Kidney epithelial cell (primary cell): ENCODE data around the gene EPRS1. TPM values are rescaled to one million over a fixed set of nuclear protein-coding genes. Genes with fewer than 3 reads are reported as not detected.

Source experiments
- DNase-seq: peaks from one replicate; pipeline ENCODE4 v3.0.0-alpha.2; 2010; ENCODE audit warnings: low read depth
- H3K27me3 ChIP-seq: 2 replicates; pipeline ENCODE4 v1.6.0; 2011; ENCODE audit warnings: low read length; ENCODE audit not compliant: control insufficient read depth, insufficient read depth
- H3K36me3 ChIP-seq: 2 replicates; pipeline ENCODE4 v1.5.1; 2011; ENCODE audit warnings: low read length; ENCODE audit not compliant: control insufficient read depth, insufficient read depth
- H3K4me3 ChIP-seq: 2 replicates; pipeline ENCODE4 v1.5.1; 2011; ENCODE audit warnings: low read depth, mild to moderate bottlenecking, control low read depth, low read length
- CTCF ChIP-seq: IDR thresholded peaks from 2 replicates; pipeline ENCODE4 v1.5.1; 2011; ENCODE audit warnings: mild to moderate bottlenecking, moderate library complexity, low read length, control low read depth, inconsistent platforms; ENCODE audit not compliant: insufficient read depth, poor library complexity, severe bottlenecking
- total RNA-seq: library from RNA; depleted of rRNA; stranded (reverse); fragments of >200 nt; gene quantifications from 2 replicates; pipeline ENCODE4 v1.2.3, GENCODE V29; 2015

Gene EPRS1
- total RNA-seq, 1 donor from 2014 or later: 113 TPM

GRCh38 chr1:220062629-220063028 lies 16.3 kb upstream of the EPRS1 start:
- no peaks in the 10 kb centered on the region for H3K27me3 ChIP-seq
- TF ChIP-seq CTCF: no peak
- no peak overlapping the region for H3K4me3 ChIP-seq
- H3K36me3 ChIP-seq: peaks cover 1% of the 10 kb centered on the region
- DNase-seq: no peak

GRCh38 chr1:220060876-220061275 lies 14.6 kb upstream of the EPRS1 start:
- DNase-seq: no peak
- Histone ChIP-seq H3K27me3 (no peaks in the 10 kb centered on the region), H3K4me3 (no peak overlapping the region), H3K36me3 (peaks cover 1% of the 10 kb centered on the region)
- no peak for TF ChIP-seq CTCF

GRCh38 chr1:220056374-220056773 lies 10.1 kb upstream of the EPRS1 start:
- no peak for TF ChIP-seq CTCF
- no peaks in the 10 kb centered on the region for H3K36me3 ChIP-seq
- no peak overlapping the region for H3K4me3 ChIP-seq
- DNase-seq: no peak
- H3K27me3 ChIP-seq: no peaks in the 10 kb centered on the region

GRCh38 chr1:220045356-220046051 lies 801 bp downstream of the EPRS1 start:
- TF ChIP-seq CTCF: no peak

GRCh38 chr1:220044678-220045355 lies 1.5 kb downstream of the EPRS1 start:
- TF ChIP-seq CTCF: no peak
- no peak for DNase-seq

More at GRCh38 chr1:220045356-220046051, 801 bp downstream of the EPRS1 start:
- DNase-seq: no peak
- Histone ChIP-seq H3K4me3 (peak overlapping the region; percentile 99), H3K36me3 (no peaks in the 10 kb centered on the region), H3K27me3 (no peaks in the 10 kb centered on the region)

More at GRCh38 chr1:220044678-220045355, 1.5 kb downstream of the EPRS1 start:
- H3K36me3 ChIP-seq: no peaks in the 10 kb centered on the region
- H3K27me3 ChIP-seq: no peaks in the 10 kb centered on the region
- peak overlapping the region; percentile 99 for H3K4me3 ChIP-seq
